ENCODE measurements around the gene NFKB1.

The NFKB1 gene

GRCh38 chr4:102500352-102500695 lies 835 bp upstream of the NFKB1 start:
- FAIRE-seq, result no peak
- no peak for DNase-seq (ENCODE audit: insufficient read length, low spot score)
- TF ChIP-seq CTCF (IDR thresholded peaks at IDR 0.05; ENCODE audit: insufficient read depth, missing control alignments), result no peak

GRCh38 chr4:102501447-102501696 lies 213 bp downstream of the NFKB1 start:
- DNase-seq (ENCODE audit: insufficient read length, low spot score) (no peak), FAIRE-seq (no peak)
- TF ChIP-seq CTCF (IDR thresholded peaks at IDR 0.05; ENCODE audit: insufficient read depth, missing control alignments), result no peak

- TF ChIP-seq CTCF (IDR thresholded peaks at IDR 0.05; ENCODE audit: insufficient read depth, missing control alignments), result no peak
- DNase-seq (ENCODE audit: insufficient read length, low spot score) (no peak), FAIRE-seq (no peak)
These were observed 1.3 kb downstream of the NFKB1 start for GRCh38 chr4:102502543-102502818.

- DNase-seq (ENCODE audit: insufficient read length, low spot score) (no peak), FAIRE-seq (no peak)
- TF ChIP-seq CTCF (IDR thresholded peaks at IDR 0.05; ENCODE audit: insufficient read depth, missing control alignments), result no peak
These were observed 2.2 kb downstream of the NFKB1 start for GRCh38 chr4:102503301-102503746.

GRCh38 chr4:102503831-102504786 lies 3.0 kb downstream of the NFKB1 start:
- TF ChIP-seq CTCF (IDR thresholded peaks at IDR 0.05; ENCODE audit: insufficient read depth, missing control alignments), result no peak
- DNase-seq (ENCODE audit: insufficient read length, low spot score) (no peak), FAIRE-seq (no peak)

GRCh38 chr4:102504941-102505340 lies 3.8 kb downstream of the NFKB1 start:
- FAIRE-seq (no peak), DNase-seq (ENCODE audit: insufficient read length, low spot score) (no peak)
- no peak for TF ChIP-seq CTCF (IDR thresholded peaks at IDR 0.05; ENCODE audit: insufficient read depth, missing control alignments)

- no peak for DNase-seq (ENCODE audit: insufficient read length, low spot score)
- no peak for FAIRE-seq
- TF ChIP-seq CTCF (IDR thresholded peaks at IDR 0.05; ENCODE audit: insufficient read depth, missing control alignments), result no peak
These were observed 4.5 kb downstream of the NFKB1 start for GRCh38 chr4:102505708-102506107.

Data from D721Med (cell line).